Left lung (tissue), 10 donors: ENCODE measurements around the gene ABAT. TPM values are rescaled to one million over a fixed set of nuclear protein-coding genes. Genes with fewer than 3 reads are reported as not detected.

Experiments used
- ATAC-seq: fragments of 200-7000 bp; cut with Tn5 transposase; one replicate; pipeline ENCODE4 v1.9.1; 2020; ENCODE audit warnings: moderate library complexity
- DNase-seq, 4 donors: peaks; one replicate each; pipeline ENCODE4 v3.0.0-alpha.2; 2013 to 2020
- H3K27ac ChIP-seq, 2 donors: fragments of 200-600 bp; sonication (generic) in 1 of 2; one replicate each; pipeline versions ENCODE4 v1.5.0 to v1.8.0; 2020 to 2021
- H3K27me3 ChIP-seq, 2 donors: fragments of 200-600 bp; sonication (generic) in 1 of 2; one replicate each; pipeline versions ENCODE4 v1.5.0 to v1.8.0; 2020 to 2021
- H3K36me3 ChIP-seq, 2 donors: fragments of 200-600 bp; sonication (generic) in 1 of 2; one replicate each; pipeline versions ENCODE4 v1.5.0 to v1.8.0; 2020 to 2021
- H3K4me1 ChIP-seq, 2 donors: fragments of 200-600 bp; one replicate each; pipeline ENCODE4 v1.8.0; 2021
- H3K4me3 ChIP-seq, 2 donors: fragments of 200-600 bp; sonication (generic) in 1 of 2; one replicate each; pipeline versions ENCODE4 v1.5.0 to v1.8.0; 2020 to 2021; ENCODE audit warnings: mild to moderate bottlenecking in 1 of 2
- H3K9me3 ChIP-seq, 2 donors: fragments of 200-600 bp; sonication (generic) in 1 of 2; one replicate each; pipeline versions ENCODE4 v1.5.0 to v1.8.0; 2020 to 2021
- CTCF ChIP-seq, 2 donors: fragments of 200-600 bp; sonication (generic) in 1 of 2; IDR thresholded peaks; one replicate each; pipeline versions ENCODE4 v1.5.0 to v1.8.0; 2021; ENCODE audit warnings: antibody characterized with exemption in 2 of 2
- intact Hi-C, 2 donors: fragments of 100-400 bp; cut with DNase I; formaldehyde crosslinking; loops; one replicate each; pipeline versions ENCODE4 v1.11.2 to v1.14.2; 2022
- polyA plus RNA-seq, 6 donors: library from polyadenylated mRNA; unstranded; fragments of 120-200 nt; gene quantifications; one replicate each; pipeline ENCODE4 v1.2.1, GENCODE V29; 2013; ENCODE audit not compliant: insufficient read length in 6 of 6
- total RNA-seq, 2 donors: library from RNA; stranded (reverse); fragmentation: NEBNext Ultra II Directional; extraction: Animal tissue kit (Norgen Biotek cat#: 25700); gene quantifications; one replicate each; pipeline ENCODE4 v1.2.1, GENCODE V29; 2021
- donor health status: DM: no; HTN: yes; CAD: no.
- donor health status: DM: no; HTN: no; CAD: no.

Gene ABAT
- total and polyA plus RNA-seq, 8 donors, result 8.0 to 42.6 (median 35.3) TPM

- DNase-seq, result no peak
- no peak overlapping the region for H3K27ac ChIP-seq
- no peak for ATAC-seq
- peaks cover 0 to 6% of the 10 kb centered on the region in 2 donors for H3K4me1 ChIP-seq
- intact Hi-C loops, result no loop called here
- no peaks in the 10 kb centered on the region for H3K27me3 ChIP-seq
- no peaks in the 10 kb centered on the region for H3K9me3 ChIP-seq
- no peak overlapping the region for H3K4me3 ChIP-seq
- peaks cover 0 to 40% of the 10 kb centered on the region in 2 donors for H3K36me3 ChIP-seq
- no peak for TF ChIP-seq CTCF (IDR thresholded peaks at IDR 0.05)
These were observed 157.0 kb downstream of the ABAT start for GRCh38 chr16:8831450-8831849.

- Histone ChIP-seq H3K36me3 (peaks cover 0 to 38% of the 10 kb centered on the region in 2 donors), H3K4me3 (no peak overlapping the region), H3K9me3 (no peaks in the 10 kb centered on the region), H3K4me1 (peaks cover 0 to 6% of the 10 kb centered on the region in 2 donors), H3K27me3 (no peaks in the 10 kb centered on the region), H3K27ac (no peak overlapping the region)
- ATAC-seq, result no peak
- intact Hi-C loops, result no loop called here
- no peak for TF ChIP-seq CTCF (IDR thresholded peaks at IDR 0.05)
- no peak for DNase-seq
These were observed 157.7 kb downstream of the ABAT start for GRCh38 chr16:8831871-8832716.

GRCh38 chr16:8832717-8833105, 158.3 kb downstream of the ABAT start:
- intact Hi-C loops, result no loop called here
- no peaks in the 10 kb centered on the region for H3K27me3 ChIP-seq
- peaks cover 0 to 38% of the 10 kb centered on the region in 2 donors for H3K36me3 ChIP-seq
- ATAC-seq, result no peak
- no peak for DNase-seq
- H3K4me3 ChIP-seq, result no peak overlapping the region
- no peaks in the 10 kb centered on the region for H3K9me3 ChIP-seq
- H3K27ac ChIP-seq, result no peak overlapping the region
- H3K4me1 ChIP-seq, result peaks cover 0 to 6% of the 10 kb centered on the region in 2 donors
- TF ChIP-seq CTCF (IDR thresholded peaks at IDR 0.05), result no peak

Other genes with a start within 250 kb of the ABAT start
- gene TMEM114, start 84.1 kb upstream of the ABAT start, total RNA-seq, result not detected
- gene TMEM114, start 84.1 kb upstream of the ABAT start, polyA plus RNA-seq, result not detected
- gene METTL22, start 52.9 kb upstream of the ABAT start, total RNA-seq, result 10 to 100 TPM; 28.2 to 43.5 TPM
- 10 to 100 TPM; 25.9 to 35.8 (median 29.4) TPM for gene METTL22, start 52.9 kb upstream of the ABAT start, polyA plus RNA-seq
- 1 to 10 TPM; 8.8 to 9.8 TPM for gene TMEM186, start 123.0 kb downstream of the ABAT start, total RNA-seq
- 10 to 100 TPM; 11.4 to 15.6 (median 12.9) TPM for gene TMEM186, start 123.0 kb downstream of the ABAT start, polyA plus RNA-seq
- gene PMM2, start 123.2 kb downstream of the ABAT start, total RNA-seq, result 10 to 100 TPM; 35.8 to 38.2 TPM
- gene PMM2, start 123.2 kb downstream of the ABAT start, polyA plus RNA-seq, result 10 to 100 TPM; 19.2 to 27.9 (median 22.4) TPM
- gene CARHSP1, start 194.4 kb downstream of the ABAT start, total RNA-seq, result 10 to 100 TPM; 74.0 to 96.0 TPM
- 100 to 1,000 TPM in 1 of 6 donors, 10 to 100 TPM in 5; 85.2 to 114 (median 93.7) TPM for gene CARHSP1, start 194.4 kb downstream of the ABAT start, polyA plus RNA-seq
- gene LITAFD, start 207.7 kb downstream of the ABAT start, total RNA-seq, result not detected
- under 1 TPM in 2 of 6 donors, not detected in 4; 0.18 to 0.27 TPM for gene LITAFD, start 207.7 kb downstream of the ABAT start, polyA plus RNA-seq